ENCODE data around the gene GAB1.

- TF ChIP-seq CTCF (IDR thresholded peaks at IDR 0.05) = no peak
- TF ChIP-seq ZFX (IDR thresholded peaks at IDR 0.05; ENCODE audit: borderline replicate concordance) = no peak
Observed at GRCh38 chr4:143381189-143382118, 44.8 kb downstream of the GAB1 start.

All from 22Rv1 (cell line).